WI38 (cell line): Measurements from ENCODE around the gene MRPL11.

Experiments used
- H3K4me3 ChIP-seq: 2 replicates; pipeline ENCODE4 v1.5.1; 2011; ENCODE audit warnings: low read depth, mild to moderate bottlenecking, control low read depth, low read length
- TF ChIP-seq, protein P1 (sequence below): IDR thresholded peaks from 2 replicates; pipeline ENCODE4 v1.5.1; 2012; ENCODE audit warnings: low read depth, mild to moderate bottlenecking, control low read depth, low read length

MRPL11 gene

DNA sequence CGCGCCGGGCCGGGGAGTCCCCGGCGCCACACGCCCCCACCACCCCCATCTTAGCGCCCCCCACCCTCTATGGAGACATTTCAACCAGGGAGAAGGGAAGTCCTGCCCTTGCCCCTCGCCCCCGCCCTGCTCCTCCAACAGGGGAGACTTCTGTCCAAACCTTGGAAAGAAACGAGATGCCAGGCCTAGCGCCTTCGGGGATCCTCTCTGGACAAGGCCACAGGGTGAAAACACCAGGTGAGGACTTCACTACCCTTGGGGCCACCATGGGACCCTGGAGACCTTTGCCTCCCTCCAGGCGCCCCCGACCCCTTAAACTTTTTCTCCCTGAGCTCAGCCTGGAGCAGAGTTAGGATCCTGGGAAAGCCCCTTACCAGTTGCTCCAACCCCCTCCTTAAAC, 29.4 kb downstream of the MRPL11 start:
- peak overlapping the region; percentile 12 for H3K4me3 ChIP-seq
- TF ChIP-seq, protein P1, sequence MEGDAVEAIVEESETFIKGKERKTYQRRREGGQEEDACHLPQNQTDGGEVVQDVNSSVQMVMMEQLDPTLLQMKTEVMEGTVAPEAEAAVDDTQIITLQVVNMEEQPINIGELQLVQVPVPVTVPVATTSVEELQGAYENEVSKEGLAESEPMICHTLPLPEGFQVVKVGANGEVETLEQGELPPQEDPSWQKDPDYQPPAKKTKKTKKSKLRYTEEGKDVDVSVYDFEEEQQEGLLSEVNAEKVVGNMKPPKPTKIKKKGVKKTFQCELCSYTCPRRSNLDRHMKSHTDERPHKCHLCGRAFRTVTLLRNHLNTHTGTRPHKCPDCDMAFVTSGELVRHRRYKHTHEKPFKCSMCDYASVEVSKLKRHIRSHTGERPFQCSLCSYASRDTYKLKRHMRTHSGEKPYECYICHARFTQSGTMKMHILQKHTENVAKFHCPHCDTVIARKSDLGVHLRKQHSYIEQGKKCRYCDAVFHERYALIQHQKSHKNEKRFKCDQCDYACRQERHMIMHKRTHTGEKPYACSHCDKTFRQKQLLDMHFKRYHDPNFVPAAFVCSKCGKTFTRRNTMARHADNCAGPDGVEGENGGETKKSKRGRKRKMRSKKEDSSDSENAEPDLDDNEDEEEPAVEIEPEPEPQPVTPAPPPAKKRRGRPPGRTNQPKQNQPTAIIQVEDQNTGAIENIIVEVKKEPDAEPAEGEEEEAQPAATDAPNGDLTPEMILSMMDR = no peak

DNA sequence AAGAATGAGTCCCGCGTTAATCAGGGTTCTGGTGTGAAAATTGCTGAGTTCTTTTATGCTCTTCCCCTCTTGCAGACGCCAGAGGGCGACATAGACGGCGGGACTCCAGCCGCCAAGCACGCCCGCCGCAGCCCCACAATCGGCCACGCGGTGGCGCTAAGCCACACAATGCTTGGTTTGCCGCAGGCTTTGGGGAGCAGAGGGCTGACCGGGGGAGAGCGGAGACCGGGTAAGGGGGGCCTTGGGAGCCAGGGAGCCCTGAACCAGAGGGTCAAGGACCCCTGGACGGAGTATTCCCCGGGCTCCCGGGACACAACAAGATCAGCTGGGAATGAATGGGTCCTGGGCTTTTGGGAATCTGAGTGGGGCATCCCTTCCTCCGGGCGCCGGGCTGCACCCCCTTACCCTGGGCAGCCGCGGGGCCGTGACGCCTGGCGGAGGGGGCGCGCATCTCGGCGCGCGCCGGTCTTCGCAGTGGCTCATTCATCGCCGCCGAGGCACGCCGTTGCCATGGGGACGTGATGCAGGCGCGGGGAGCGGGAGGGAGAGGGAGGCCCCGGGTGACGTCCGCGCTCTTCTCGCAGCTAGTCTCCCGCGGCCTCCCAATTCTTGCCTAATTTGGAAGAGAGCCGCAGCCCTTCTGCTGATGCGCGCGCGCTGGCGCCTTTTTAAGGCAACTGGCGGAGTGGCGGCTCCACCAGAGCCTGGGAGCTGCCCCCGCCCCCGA, 30.0 kb downstream of the MRPL11 start:
- TF ChIP-seq, protein P1 = peak; percentile 99

DNA sequence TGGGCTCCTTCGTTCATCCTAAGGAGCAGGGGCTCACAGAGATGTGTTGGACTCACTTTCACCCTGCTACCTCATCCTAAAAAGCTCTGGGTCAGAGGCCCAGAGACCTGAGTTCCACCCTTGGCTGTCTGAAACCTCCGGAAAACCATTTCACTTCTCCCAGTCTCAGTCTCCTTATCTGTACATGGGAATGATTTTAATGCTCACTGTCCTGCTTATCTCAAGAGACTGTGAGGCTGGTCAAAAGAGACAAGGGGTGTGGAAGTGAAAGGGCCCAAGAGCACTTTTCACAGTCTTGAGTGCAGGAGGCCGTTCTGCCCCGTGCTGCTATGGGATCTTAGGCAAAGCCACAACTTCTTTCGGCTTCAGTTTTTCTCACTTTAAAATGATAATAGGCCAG, 31.0 kb downstream of the MRPL11 start:
- TF ChIP-seq, protein P1 = no peak

More for the DNA sequence above, 30.0 kb downstream of the MRPL11 start:
- peak overlapping the region; percentile 61 for H3K4me3 ChIP-seq

DNA sequence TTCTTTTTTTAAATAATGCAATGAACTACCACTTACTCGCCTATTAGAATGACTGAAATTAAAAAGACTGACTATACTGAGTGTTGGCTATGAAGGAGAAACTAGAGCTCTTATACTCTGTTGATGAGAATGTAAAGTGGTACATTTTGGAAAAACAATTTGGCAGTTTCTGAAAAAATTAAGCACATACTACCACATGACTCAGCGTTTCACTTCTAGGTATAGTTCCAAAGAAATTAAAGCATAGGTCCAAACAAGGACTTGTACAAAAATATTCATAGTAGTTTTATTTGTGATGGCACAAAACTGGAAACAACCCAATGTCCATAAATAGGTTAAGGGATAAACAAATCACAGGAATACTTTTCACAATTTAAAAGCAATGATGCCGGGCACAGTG, 44.7 kb downstream of the MRPL11 start:
- TF ChIP-seq, protein P1 = no peak
- no peak overlapping the region for H3K4me3 ChIP-seq

More for the DNA sequence above, 31.0 kb downstream of the MRPL11 start:
- H3K4me3 ChIP-seq = no peak overlapping the region

DNA sequence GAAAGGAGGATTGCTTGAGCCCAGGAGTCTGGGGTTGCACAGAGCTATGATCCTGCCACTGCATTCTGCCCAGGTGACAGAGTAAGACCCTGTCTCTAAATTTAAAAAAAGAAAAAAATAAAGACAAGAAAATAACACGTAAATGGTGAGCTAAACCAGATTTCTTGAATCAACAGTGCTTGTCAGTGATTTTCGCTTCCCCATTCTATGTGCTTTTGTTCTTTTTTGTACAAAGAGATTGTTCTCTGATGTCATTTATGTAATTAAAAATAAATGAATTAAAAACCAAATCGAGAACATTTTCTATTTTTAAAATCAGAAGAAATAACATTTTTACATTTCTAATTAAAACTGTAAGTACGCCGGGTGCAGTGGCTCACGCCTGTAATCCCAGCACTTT, 47.3 kb downstream of the MRPL11 start:
- no peak overlapping the region for H3K4me3 ChIP-seq
- TF ChIP-seq, protein P1 = no peak

DNA sequence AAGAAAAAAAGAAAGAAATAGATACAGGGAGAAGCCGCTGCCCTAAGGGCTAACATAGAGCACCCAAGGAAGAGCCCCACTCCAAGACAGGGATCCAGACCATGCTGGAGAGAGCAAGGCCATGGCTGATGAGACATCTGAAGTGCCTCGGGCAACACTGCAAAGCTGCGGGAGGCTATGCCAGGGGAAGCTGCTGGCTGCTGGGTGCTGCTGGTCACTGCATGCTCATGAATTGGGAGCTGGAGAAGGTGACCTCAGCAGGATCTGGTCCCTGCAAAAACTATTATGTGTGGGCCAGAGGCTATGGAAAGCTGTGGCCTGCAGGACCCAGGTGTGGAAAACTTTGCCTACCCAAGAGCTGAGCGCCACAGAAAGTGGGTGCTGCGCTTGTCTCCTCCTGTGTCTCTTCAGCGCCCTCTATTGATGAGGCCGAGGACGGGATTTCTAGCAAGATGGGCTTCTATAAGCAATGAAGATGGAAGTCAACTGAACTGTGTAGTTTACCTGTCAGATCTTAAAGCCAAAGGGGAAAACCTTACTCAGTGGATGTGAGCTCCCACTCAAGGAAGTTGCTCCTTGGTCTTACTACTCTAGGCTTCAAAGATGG, 49.8 kb downstream of the MRPL11 start:
- no peak overlapping the region for H3K4me3 ChIP-seq
- TF ChIP-seq, protein P1 = peak; percentile 91
